Measurements from ENCODE around the gene KBTBD2.
"Not testable (repeated sequence)": the region's sequence is repeated elsewhere in the genome, so short reads cannot be mapped to it uniquely, and the experiment has no call there.

Gene KBTBD2

GRCh38 chr7:32891043-32891799 lies at the start of gene KBTBD2:
Gene KBTBD2 (minus strand): TSS chr7:32891760. CDS start chr7:32879604, 12,156 bp downstream.
- DNase-seq: peak; percentile 88

GRCh38 chr7:32941181-32941580 lies 49.6 kb upstream of the KBTBD2 start:
- no peak for DNase-seq

- DNase-seq: no peak
Observed at GRCh38 chr7:32937344-32938174, 46.0 kb upstream of the KBTBD2 start.

GRCh38 chr7:32936689-32937088 lies 45.1 kb upstream of the KBTBD2 start:
- no peak for DNase-seq

GRCh38 chr7:32935558-32935957 lies 44.0 kb upstream of the KBTBD2 start:
- no peak for DNase-seq

- DNase-seq: no peak
Observed at GRCh38 chr7:32930378-32930777, 38.8 kb upstream of the KBTBD2 start.

- no peak for DNase-seq
Observed at GRCh38 chr7:32929430-32930143, 38.0 kb upstream of the KBTBD2 start.

- DNase-seq: no peak
Observed at GRCh38 chr7:32928785-32929298, 37.3 kb upstream of the KBTBD2 start.

GRCh38 chr7:32921896-32922295 lies 30.3 kb upstream of the KBTBD2 start:
- DNase-seq: peak; percentile 49

GRCh38 chr7:32916994-32917393 lies 25.4 kb upstream of the KBTBD2 start:
- DNase-seq: not testable (repeated sequence)

GRCh38 chr7:32916006-32916405 lies 24.4 kb upstream of the KBTBD2 start:
- DNase-seq: no peak

- DNase-seq: no peak
Observed at GRCh38 chr7:32915041-32915536, 23.5 kb upstream of the KBTBD2 start.

GRCh38 chr7:32914184-32914583 lies 22.6 kb upstream of the KBTBD2 start:
- no peak for DNase-seq

- DNase-seq: no peak
Observed at GRCh38 chr7:32910195-32910594, 18.6 kb upstream of the KBTBD2 start.

- DNase-seq: peak; percentile 72
Observed at GRCh38 chr7:32905175-32905662, 13.7 kb upstream of the KBTBD2 start.

- DNase-seq: no peak
Observed at GRCh38 chr7:32901629-32902028, 10.1 kb upstream of the KBTBD2 start.

- DNase-seq: no peak
Observed at GRCh38 chr7:32900433-32900995, 9.0 kb upstream of the KBTBD2 start.

GRCh38 chr7:32897376-32897775 lies 5.8 kb upstream of the KBTBD2 start:
- DNase-seq: not testable (repeated sequence)

- DNase-seq: no peak
Observed at GRCh38 chr7:32896564-32897347, 5.2 kb upstream of the KBTBD2 start.

- DNase-seq: no peak
Observed at GRCh38 chr7:32894171-32894570, 2.6 kb upstream of the KBTBD2 start.

GRCh38 chr7:32893722-32894121 lies 2.2 kb upstream of the KBTBD2 start:
- no peak for DNase-seq

- no peak for DNase-seq
Observed at GRCh38 chr7:32893207-32893524, 1.6 kb upstream of the KBTBD2 start.
